HG03460 (cell line): ENCODE data around the gene PRKCQ.

Source experiments
- ATAC-seq: cut with Tn5 transposase; IDR thresholded peaks from one replicate; pipeline ENCODE4 v1.9.1; 2021; ENCODE audit not compliant: unreplicated experiment

Gene PRKCQ

DNA sequence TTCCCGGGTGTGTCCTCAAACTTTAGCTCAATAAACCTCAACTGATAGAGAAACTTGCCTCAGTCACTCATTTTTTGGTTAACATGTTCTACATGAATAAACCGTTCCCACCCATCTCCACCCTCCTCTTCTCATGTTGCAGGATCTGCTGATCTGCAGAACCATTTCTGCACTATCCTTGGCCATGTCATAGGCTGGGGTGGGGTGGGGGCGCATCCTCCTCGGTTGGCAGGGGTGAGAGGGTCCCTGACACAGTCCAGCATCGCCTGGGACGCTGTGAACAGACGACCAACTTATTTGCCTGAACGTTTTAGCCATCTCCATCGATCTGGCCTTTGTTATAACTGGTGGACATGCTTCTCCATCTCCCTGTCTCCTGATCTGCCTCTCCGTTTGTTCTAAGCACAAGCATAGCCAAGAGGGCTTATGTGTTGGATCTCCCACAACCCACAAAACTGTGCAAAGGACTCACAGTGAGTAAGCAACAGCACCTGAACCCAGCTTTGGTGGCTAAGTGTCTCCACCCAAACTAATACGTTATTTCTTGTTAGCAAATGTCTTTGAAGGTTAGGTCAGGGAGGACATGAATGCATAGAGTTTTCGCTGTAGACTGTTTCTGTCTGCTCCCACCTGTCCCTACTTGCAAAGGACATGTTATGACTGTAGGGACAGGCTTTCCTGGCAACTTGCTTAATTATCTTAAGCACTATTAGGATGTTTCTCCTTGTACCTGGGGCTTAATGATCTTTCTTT lies 51.7 kb downstream of the PRKCQ start:
- ATAC-seq = no peak

DNA sequence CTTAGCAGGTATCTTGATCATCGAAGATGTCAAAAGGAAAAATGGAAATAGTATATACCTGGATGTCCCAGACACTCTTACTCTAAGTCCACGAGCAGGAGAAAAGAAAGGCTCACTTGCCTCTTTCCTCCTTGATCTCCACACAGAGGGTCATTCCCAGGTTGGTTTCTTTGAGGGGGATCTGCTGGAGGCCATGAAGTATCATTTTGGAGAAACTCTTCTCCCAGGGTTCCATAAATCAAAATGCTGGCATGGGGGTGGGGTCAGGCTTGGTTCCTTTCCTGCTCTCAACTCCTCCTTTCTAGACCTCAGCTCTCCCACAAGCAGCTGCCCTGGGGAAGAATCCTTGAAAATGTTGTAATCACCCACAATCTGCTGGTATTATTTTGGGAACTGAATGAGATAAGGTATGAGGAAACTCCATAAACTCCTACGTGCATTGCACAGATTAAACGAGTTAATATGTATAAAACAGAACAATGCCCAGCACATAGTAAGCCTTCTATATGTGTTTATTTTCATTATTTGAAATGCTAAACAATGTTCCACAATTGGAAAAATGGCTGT lies 54.4 kb downstream of the PRKCQ start:
- no peak for ATAC-seq

DNA sequence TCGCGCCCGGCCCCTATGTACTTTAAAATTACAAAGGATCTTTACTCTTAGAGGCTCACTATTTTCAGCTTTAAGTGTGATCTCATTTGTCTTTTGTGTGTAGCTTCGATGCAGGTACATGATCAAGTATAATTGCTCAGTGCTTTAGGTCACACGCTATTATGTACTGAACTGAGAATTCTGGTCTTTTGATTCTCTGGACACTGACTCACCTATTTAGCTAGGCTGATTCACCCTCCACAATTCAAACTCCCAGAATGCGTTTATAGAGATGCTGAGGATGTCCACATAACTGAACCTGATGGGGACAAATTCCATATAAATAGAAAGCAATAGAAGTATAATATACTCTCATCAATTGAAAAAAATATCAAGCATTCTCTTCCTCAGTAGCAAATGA lies 57.8 kb downstream of the PRKCQ start:
- no peak for ATAC-seq

DNA sequence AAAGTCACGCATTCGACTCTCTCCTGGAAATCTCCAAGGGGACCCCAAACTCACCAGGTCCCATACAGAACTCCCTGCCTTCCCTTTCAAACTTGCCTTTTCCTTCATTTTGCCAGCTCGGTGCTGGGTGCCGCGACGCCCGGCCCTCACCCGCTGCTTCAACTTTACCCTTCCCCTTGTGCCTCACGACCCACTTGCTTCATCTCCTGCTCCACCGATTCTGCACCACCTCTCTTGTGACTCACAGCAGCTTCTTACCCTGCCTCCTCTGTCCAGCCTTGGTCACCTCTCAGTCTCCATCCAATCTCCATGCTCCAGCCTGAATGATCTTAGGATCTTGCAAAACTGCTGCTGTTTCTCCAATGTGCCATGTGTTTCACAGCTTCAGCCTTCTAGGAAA lies 59.9 kb downstream of the PRKCQ start:
- no peak for ATAC-seq

DNA sequence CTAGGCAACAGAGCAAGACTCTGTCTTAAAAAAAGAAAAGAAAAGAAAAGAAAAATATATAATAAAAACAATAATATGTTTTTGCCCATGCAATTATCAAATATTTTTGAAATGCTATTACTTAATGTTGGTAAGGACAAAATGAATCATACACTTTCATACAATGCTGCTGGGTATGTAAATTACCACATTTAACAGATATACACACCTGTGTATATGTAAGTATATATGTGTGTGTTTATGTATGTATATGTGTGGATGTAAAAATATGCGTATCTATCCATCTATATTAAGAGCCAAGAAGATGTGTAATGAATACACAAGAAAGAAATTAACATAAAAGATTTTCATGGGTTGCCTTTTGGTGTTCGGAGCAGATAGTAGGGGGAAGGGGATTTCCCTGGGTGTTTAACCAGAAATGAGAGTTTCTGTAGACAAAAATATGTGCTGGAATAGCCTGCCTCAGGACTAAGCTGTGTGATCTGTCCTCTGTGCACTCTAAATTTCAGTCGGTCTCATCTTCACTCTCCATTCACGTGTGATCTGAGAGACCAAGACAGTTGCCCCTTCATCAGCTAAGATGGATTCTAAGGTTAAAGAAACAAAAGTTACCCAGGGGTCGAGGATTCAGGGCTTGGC lies 61.2 kb downstream of the PRKCQ start:
- no peak for ATAC-seq

DNA sequence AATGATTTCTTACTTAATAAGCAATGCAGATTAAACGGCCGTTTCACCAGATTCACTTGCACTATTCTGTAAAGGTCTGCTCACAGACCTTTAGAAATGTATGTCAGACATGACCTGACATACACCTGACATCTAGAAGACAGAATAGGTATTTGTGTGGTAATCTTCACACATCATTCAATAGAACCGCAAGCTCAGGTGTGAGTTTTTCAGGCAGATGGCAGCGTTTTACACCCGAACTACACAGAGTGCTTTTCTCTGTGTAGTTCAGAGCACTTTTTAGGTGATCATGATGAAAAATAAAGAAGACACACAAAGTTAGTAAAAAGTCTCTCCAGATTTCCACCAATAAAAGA lies 63.2 kb downstream of the PRKCQ start:
- ATAC-seq = no peak

GRCh38 chr10:6516281-6516928 lies 63.7 kb downstream of the PRKCQ start:
- ATAC-seq = no peak

DNA sequence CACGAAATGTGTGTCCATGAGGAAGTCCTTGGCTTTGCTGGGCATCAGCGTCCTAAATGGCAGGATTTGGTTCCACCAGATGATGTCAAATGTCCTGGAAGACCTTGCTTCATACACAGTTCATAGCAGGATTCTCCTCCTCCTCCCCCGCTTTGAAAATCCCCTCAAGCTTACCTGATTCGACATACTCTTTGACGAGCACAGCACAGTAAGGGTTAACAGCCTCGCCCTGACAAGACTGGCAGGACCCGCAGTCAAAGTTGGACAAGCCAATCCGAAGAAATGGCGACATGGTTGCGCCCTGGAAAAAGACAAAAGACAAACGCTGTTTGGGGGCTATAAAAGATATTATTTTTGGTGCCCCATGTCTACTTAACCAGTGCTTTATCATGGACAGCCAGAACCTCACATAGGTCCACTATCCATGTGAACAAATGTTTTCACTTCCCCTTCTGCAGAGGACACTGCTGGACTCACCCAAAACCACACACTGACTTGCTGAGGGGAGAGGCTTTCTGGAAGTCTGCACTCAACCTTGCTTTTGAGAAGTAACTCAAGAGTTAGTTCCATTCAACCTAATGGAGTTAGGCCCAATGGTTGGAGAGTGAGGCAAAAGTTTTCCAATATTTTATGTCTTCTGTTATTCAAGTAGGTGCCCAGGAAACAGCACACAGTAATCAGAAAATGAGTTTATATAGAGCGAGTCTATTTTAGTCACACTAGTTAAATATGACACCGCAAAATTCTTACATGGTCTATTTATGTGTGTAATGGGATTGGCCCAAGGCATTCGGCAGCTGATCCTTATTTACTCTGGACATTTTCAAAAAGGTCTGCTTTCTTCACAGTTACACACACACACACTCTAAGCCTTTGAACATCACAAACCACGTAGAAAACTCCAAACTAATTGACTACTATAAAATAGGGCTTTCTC lies 65.0 kb downstream of the PRKCQ start:
- no peak for ATAC-seq

- no peak for ATAC-seq
These were observed 65.9 kb downstream of the PRKCQ start for GRCh38 chr10:6514180-6514579.

GRCh38 chr10:6513476-6513875 lies 66.6 kb downstream of the PRKCQ start:
- no peak for ATAC-seq

DNA sequence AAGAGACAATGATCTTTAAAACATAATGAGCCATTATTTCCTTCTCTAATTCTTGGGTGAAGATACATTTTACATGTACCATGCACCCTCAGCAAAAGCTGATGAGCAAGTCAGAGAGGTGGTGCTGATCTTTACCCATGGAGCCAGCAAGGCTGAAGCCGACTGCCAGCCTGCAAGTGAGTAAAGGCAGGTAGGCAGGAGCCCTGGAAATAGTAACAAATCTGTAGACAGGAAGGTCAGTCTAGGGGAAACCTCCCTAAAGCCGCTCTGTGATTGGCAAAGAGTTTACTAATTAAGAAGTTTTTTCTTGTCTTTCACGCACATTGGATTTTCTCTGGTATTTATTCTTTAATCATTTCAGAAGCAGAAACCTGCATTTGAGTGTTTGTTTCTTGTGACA lies 67.9 kb downstream of the PRKCQ start:
- no peak for ATAC-seq

DNA sequence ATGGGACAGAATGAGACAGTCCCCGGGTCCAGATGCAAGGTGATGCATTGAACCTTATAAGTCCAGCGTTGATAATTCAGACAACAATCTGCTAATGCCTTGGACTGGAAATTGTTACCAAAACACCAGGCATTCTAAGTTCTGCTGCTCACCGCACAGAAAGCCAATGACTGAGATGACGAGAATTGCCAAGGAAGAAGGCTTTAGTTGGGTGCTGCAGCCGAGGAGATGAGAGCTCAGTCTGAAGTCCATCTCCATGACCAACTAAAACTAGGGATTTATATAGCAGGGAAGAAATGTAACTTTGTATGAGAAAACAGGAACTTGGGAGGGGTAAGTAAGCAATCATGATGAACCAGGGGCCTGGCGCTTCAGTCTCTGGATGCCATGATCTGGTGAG lies 68.7 kb downstream of the PRKCQ start:
- ATAC-seq = no peak

DNA sequence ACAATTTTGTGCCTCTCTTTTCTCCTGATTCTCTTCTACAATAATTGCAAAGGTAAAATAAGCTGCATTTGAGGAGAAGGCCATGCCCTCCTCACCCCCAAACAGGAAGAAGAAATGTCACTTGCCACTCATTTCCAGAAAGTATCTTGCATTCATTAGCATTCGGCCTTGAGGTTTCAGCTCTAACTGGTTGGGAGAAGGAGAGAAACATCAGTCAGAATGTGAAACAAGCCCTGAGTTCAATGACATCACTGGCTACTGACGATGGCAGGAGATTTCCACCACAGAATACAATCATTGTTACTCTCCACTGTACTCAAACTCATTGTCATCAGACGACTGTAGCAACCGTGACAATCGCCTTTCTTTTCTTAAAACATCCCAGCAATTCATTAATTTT lies 72.8 kb downstream of the PRKCQ start:
- ATAC-seq = peak; percentile 70

DNA sequence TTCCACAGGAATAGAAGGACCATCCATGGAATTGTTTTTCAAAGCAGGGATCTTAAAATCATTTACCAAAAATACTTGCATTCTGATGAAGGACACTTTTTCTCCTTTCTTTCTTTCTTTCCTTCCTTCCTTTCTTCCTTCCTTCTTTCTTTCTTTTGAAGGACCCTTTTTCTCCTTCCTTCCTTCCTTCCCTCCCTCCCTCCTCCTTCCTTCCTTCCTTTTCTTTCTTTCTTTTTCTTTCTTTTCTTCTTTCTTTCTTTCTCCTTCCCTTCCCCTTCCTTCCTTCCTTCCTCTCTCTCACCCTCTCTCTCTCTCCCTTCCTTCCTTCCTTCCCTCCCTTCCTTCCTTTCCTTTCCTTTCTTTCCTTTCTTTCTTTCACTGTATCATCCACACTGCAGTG lies 74.8 kb downstream of the PRKCQ start:
- no peak for ATAC-seq

DNA sequence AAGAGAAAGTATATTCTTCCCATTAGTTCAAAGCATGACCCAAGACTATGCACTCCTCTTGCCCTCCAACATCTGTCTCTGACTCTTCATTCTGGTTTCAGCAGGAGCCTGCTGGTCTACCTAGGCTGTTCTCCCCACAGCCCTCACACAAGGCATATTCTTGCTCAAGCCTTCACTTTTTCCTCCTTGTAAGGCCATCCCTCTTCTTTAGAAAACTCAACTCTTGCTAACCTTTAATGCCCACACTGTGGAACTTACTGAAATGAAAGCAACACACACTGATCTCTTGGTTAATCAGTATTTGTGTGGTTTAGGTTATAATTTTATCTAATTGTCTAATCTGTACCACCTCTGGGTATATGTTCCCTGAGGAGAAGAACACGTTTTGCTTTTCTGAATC lies 75.8 kb downstream of the PRKCQ start:
- ATAC-seq = no peak

GRCh38 chr10:6503171-6503570 lies 76.9 kb downstream of the PRKCQ start:
- ATAC-seq = no peak

- ATAC-seq = no peak
These were observed 78.1 kb downstream of the PRKCQ start for GRCh38 chr10:6501931-6502330.

GRCh38 chr10:6499974-6500373 lies 80.1 kb downstream of the PRKCQ start:
- ATAC-seq = no peak

DNA sequence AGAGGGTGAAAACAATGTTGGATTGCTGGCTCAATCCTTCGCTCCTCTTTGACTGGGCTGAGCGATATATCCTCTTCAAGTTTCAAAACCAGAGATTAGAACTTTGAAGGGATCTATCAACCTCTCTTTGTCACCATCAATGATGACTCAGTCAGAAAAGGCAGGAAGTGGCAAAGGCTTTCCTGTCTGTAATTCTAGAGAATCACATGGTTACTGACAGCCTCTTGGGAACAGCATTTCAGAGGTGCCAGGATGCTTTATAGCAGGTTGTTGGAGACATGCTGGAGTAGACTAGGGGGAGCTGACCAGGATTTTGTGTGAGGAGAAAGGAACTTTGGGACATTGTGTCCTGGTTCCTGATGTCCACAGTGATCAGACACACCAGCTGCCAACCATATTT lies 81.3 kb downstream of the PRKCQ start:
- no peak for ATAC-seq

GRCh38 chr10:6497620-6498019 lies 82.5 kb downstream of the PRKCQ start:
- no peak for ATAC-seq
